Activated CD4-positive, CD25-positive, alpha-beta regulatory T cell treated with anti-CD3 and anti-CD28 coated beads, Interleukin-2, amount 50 U/mL, for 72 hours (primary cell): ENCODE results near the gene WDR49.

ENCODE experiments used
- DNase-seq: peaks from one replicate; pipeline ENCODE4 v3.0.0; 2021

WDR49 gene

GRCh38 chr3:167611718-167612117 lies 42.0 kb downstream of the WDR49 start:
- no peak for DNase-seq

- DNase-seq: no peak
Measured at GRCh38 chr3:167609156-167609555, 44.6 kb downstream of the WDR49 start.

- DNase-seq: no peak
Measured at GRCh38 chr3:167606836-167607235, 46.9 kb downstream of the WDR49 start.

GRCh38 chr3:167605871-167606270 lies 47.9 kb downstream of the WDR49 start:
- DNase-seq: no peak

- DNase-seq: no peak
Measured at GRCh38 chr3:167602041-167602440, 51.7 kb downstream of the WDR49 start.

GRCh38 chr3:167587651-167588050 lies 66.1 kb downstream of the WDR49 start:
- DNase-seq: no peak

GRCh38 chr3:167575000-167575600 lies 78.6 kb downstream of the WDR49 start:
- DNase-seq: no peak

- no peak for DNase-seq
Measured at GRCh38 chr3:167572991-167573390, 80.8 kb downstream of the WDR49 start.

- DNase-seq: no peak
Measured at GRCh38 chr3:167568634-167569033, 85.1 kb downstream of the WDR49 start.

GRCh38 chr3:167565489-167565888 lies 88.3 kb downstream of the WDR49 start:
- no peak for DNase-seq

- DNase-seq: no peak
Measured at GRCh38 chr3:167564612-167565011, 89.1 kb downstream of the WDR49 start.

GRCh38 chr3:167559924-167560323 lies 93.8 kb downstream of the WDR49 start:
- DNase-seq: no peak

- DNase-seq: no peak
Measured at GRCh38 chr3:167554898-167555297, 98.8 kb downstream of the WDR49 start.

GRCh38 chr3:167538081-167538480 lies 115.7 kb downstream of the WDR49 start:
- no peak for DNase-seq

- DNase-seq: no peak
Measured at GRCh38 chr3:167521006-167521355, 132.8 kb downstream of the WDR49 start.

GRCh38 chr3:167520266-167521005 lies 133.3 kb downstream of the WDR49 start:
- no peak for DNase-seq

GRCh38 chr3:167507954-167508353 lies 145.8 kb downstream of the WDR49 start:
- no peak for DNase-seq

GRCh38 chr3:167502401-167502800 lies 151.3 kb downstream of the WDR49 start:
- no peak for DNase-seq

- no peak for DNase-seq
Measured at GRCh38 chr3:167501941-167502340, 151.8 kb downstream of the WDR49 start.

- no peak for DNase-seq
Measured at GRCh38 chr3:167497903-167498302, 155.8 kb downstream of the WDR49 start.

GRCh38 chr3:167493244-167493643 lies 160.5 kb downstream of the WDR49 start:
- no peak for DNase-seq

- DNase-seq: no peak
Measured at GRCh38 chr3:167491621-167492020, 162.1 kb downstream of the WDR49 start.

GRCh38 chr3:167489571-167489970 lies 164.2 kb downstream of the WDR49 start:
- no peak for DNase-seq

GRCh38 chr3:167487556-167487955 lies 166.2 kb downstream of the WDR49 start:
- DNase-seq: no peak

GRCh38 chr3:167484551-167484950 lies 169.2 kb downstream of the WDR49 start:
- no peak for DNase-seq
